B cell (primary cell): ENCODE data around the gene HIPK2. TPM values are rescaled to one million over a fixed set of nuclear protein-coding genes. Genes with fewer than 3 reads are reported as not detected.
"Not testable (repeated sequence)": the region's sequence is repeated elsewhere in the genome, so short reads cannot be mapped to it uniquely, and the experiment has no call there.

Experiments
- ATAC-seq: fragments of 200-7000 bp; cut with Tn5 transposase; one replicate; pipeline ENCODE4 v1.10.0; 2021; ENCODE audit warnings: low read depth, mild to moderate bottlenecking, moderate number of reproducible peaks, moderate library complexity
- CTCF ChIA-PET: fragments of 350-600 bp; sonication (Branson Sonifier 250); formaldehyde crosslinking; loops from one replicate; lab custom pipeline; 2021; ENCODE audit warnings: antibody characterized with exemption, inconsistent platforms; lab: Charles Lee
- POLR2A ChIA-PET: fragments of 350-600 bp; sonication (Branson Sonifier 250); formaldehyde crosslinking; loops from one replicate; lab custom pipeline; 2021; ENCODE audit warnings: antibody characterized with exemption; lab: Charles Lee
- DNase-seq: peaks from one replicate; pipeline ENCODE4 v3.0.0; 2013
- H2AFZ ChIP-seq: 2 replicates; pipeline ENCODE4 v1.6.1; 2012; ENCODE audit warnings: mild to moderate bottlenecking, low read depth, low read length; ENCODE audit not compliant: insufficient read depth, poor library complexity, severe bottlenecking
- H3K27ac ChIP-seq, 2 donors: 1 replicate in 1 of 2; 2 replicates in 1 of 2; pipeline ENCODE4 v1.5.1; 2012 to 2013; ENCODE audit warnings: low read length in 2 of 2, mild to moderate bottlenecking in 2 of 2, moderate library complexity in 1 of 2
- H3K27me3 ChIP-seq, 4 experiments: fragments of 200-600 bp in 1 of 4; sonication (generic) in 1 of 4; replicated peaks in 1 of 4; 1 replicate in 2 of 4; 2 replicates in 2 of 4; pipeline versions ENCODE4 v1.6.1 to v1.7.0; 2013 to 2016; ENCODE audit warnings: low read length in 3 of 4, mild to moderate bottlenecking in 2 of 4, mixed read lengths in 1 of 4, moderate library complexity in 1 of 4; ENCODE audit not compliant: insufficient read depth in 4 of 4, control insufficient read depth in 3 of 4; ENCODE audit errors: control extremely low read depth in 1 of 4
- H3K36me3 ChIP-seq, 2 experiments: replicated peaks in 1 of 2; 1 replicate in 1 of 2; 2 replicates in 1 of 2; pipeline versions ENCODE4 v1.6.1 to v1.7.1; 2013; ENCODE audit warnings: low read length in 1 of 2; ENCODE audit not compliant: insufficient read depth in 2 of 2, control insufficient read depth in 1 of 2; ENCODE audit errors: control extremely low read depth in 1 of 2, extremely low read depth in 1 of 2
- H3K4me1 ChIP-seq, 2 donors: fragments of 200-600 bp in 1 of 2; sonication (generic) in 1 of 2; 1 replicate in 1 of 2; 2 replicates in 1 of 2; pipeline versions ENCODE4 v1.5.1 to v1.6.1; 2013 to 2017; ENCODE audit warnings: low read length in 2 of 2; ENCODE audit not compliant: control insufficient read depth in 2 of 2, insufficient read depth in 2 of 2
- H3K4me2 ChIP-seq: replicated peaks from 2 replicates; pipeline ENCODE3; 2012; ENCODE audit warnings: mild to moderate bottlenecking, low read depth, low read length; ENCODE audit not compliant: poor library complexity, severe bottlenecking
- H3K4me3 ChIP-seq, 5 experiments: fragments of 200-600 bp in 1 of 5; sonication (generic) in 1 of 5; 1 replicate in 3 of 5; 2 replicates in 2 of 5; pipeline versions ENCODE4 v1.5.1 to v1.7.0; 2011 to 2016; ENCODE audit warnings: low read length in 4 of 5, mild to moderate bottlenecking in 4 of 5, low read depth in 2 of 5, control low read depth in 1 of 5, moderate library complexity in 1 of 5; ENCODE audit not compliant: insufficient read depth in 1 of 5; ENCODE audit errors: control extremely low read depth in 1 of 5, extremely low read depth in 1 of 5
- H3K79me2 ChIP-seq: fragments of 200-600 bp; sonication (generic); one replicate; pipeline ENCODE4 v1.6.0; 2016; ENCODE audit warnings: low read length; ENCODE audit not compliant: control insufficient read depth, insufficient read depth
- H3K9ac ChIP-seq: fragments of 200-600 bp; sonication (generic); 2 replicates; pipeline ENCODE4 v1.6.1; 2017; ENCODE audit warnings: mild to moderate bottlenecking, low read length, moderate library complexity
- H3K9me3 ChIP-seq, 3 donors: one replicate each; pipeline versions ENCODE4 v1.6.1 to v1.7.1; 2013; ENCODE audit warnings: low read length in 2 of 3; ENCODE audit not compliant: control insufficient read depth in 2 of 3, insufficient read depth in 1 of 3; ENCODE audit errors: control extremely low read depth in 1 of 3
- H4K20me1 ChIP-seq: 2 replicates; pipeline ENCODE4 v1.6.0; 2012; ENCODE audit warnings: mild to moderate bottlenecking, low read length; ENCODE audit not compliant: insufficient read depth, control insufficient read depth, poor library complexity, severe bottlenecking
- H3K27ac Mint-ChIP-seq: one replicate; pipeline ENCODE4 v1.8.0; 2021; ENCODE audit warnings: mixed read lengths
- H3K27me3 Mint-ChIP-seq: one replicate; pipeline ENCODE4 v1.8.0; 2021; ENCODE audit warnings: mixed read lengths
- H3K4me1 Mint-ChIP-seq: one replicate; pipeline ENCODE4 v1.8.0; 2021; ENCODE audit warnings: mixed read lengths
- H3K4me3 Mint-ChIP-seq: one replicate; pipeline ENCODE4 v1.8.0; 2021; ENCODE audit warnings: mixed read lengths
- H3K9me3 Mint-ChIP-seq: one replicate; pipeline ENCODE4 v1.8.0; 2022; ENCODE audit warnings: mixed read lengths; ENCODE audit not compliant: insufficient read depth
- EZH2 ChIP-seq: IDR thresholded peaks from 2 replicates; pipeline ENCODE4 v1.6.1; 2012; ENCODE audit warnings: borderline replicate concordance, low read depth, mild to moderate bottlenecking, moderate library complexity, low read length; ENCODE audit not compliant: insufficient read depth, poor library complexity, severe bottlenecking
- WGBS: methylation state at CpG from one replicate; pipeline ENCODE4 v1.1.5; 2013; ENCODE audit warnings: missing lambda C conversion rate; ENCODE audit not compliant: insufficient coverage; 5-methylcytosine and 5-hydroxymethylcytosine counted together
- intact Hi-C: fragments of 100-400 bp; cut with micrococcal nuclease; formaldehyde crosslinking; loops from one replicate; pipeline ENCODE4 v1.10.0; 2022
- polyA plus RNA-seq: library from polyadenylated mRNA; depleted of rRNA; stranded (reverse); fragments of >200 nt; gene quantifications from 2 replicates; pipeline ENCODE4 v1.2.3, GENCODE V29; 2012
- total RNA-seq, 2 donors: library from RNA; stranded (reverse); fragments of 120-200 nt in 1 of 2; gene quantifications; 1 replicate in 1 of 2; 2 replicates in 1 of 2; pipeline versions ENCODE4 v1.2.3 to v1.2.4, GENCODE V29; 2013 to 2022
- TF ChIP-seq, protein P1 (sequence below): fragments of 200-600 bp; IDR thresholded peaks from one replicate; pipeline ENCODE4 v1.8.0; 2022; ENCODE audit warnings: antibody characterized with exemption, mild to moderate bottlenecking

Gene HIPK2
- total and polyA plus RNA-seq, 2 donors (not counting 1 experiment from before 2014, with no cell fraction given) = 6.8 to 58.2 TPM

DNA sequence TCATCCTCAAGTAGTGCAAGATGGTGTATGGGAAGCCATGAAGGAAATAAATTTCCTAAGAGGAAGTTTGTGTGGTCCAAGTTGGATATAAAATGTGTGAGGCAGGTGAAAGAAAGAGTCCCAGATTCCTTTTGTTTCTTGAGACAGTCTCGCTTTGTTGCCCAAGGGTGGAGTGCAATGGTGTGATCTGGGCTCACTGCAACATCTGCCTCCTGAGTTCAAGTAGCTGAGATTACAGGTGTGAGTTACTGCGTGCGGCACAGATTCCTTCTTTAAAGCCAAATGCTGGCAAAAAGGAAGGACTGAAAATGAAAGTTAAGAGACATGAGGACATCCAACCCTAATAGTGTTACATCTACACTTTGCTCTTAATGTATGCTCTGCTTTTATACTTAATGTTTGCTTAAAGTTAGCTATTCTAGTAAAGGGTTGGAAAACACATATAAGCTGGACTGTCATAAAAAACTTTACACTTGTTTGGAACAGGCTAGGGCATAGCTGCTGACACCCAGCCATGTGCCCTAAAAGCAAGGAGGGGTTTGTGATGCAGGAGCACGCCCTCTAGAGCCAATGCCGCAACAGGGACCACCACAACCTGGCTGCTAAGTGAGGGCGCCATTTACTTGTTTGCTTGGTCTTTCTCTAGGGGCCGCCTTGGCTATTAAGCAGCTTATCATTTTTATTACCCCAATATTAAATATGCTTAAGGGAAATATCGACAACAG is 219.8 kb downstream of the HIPK2 start:
- intact Hi-C loops = no loop called here
- Histone ChIP-seq H3K4me3 (no peak overlapping the region), H3K4me2 (no peak overlapping the region), H3K27ac (no peak overlapping the region), H3K4me1 (no peaks in the 10 kb centered on the region), H3K36me3 (no peaks in the 10 kb centered on the region), H3K9me3 (peaks cover 0 to 9% (median 0%) of the 10 kb centered on the region in 3 donors), H4K20me1 (no peaks in the 10 kb centered on the region), H3K79me2 (no peaks in the 10 kb centered on the region), H2AFZ (no peak overlapping the region), H3K9ac (no peak overlapping the region), H3K27me3 (peaks cover 0 to 6% (median 2%) of the 10 kb centered on the region in 4 experiments)
- POLR2A ChIA-PET = no interaction called here
- TF ChIP-seq, protein P1, sequence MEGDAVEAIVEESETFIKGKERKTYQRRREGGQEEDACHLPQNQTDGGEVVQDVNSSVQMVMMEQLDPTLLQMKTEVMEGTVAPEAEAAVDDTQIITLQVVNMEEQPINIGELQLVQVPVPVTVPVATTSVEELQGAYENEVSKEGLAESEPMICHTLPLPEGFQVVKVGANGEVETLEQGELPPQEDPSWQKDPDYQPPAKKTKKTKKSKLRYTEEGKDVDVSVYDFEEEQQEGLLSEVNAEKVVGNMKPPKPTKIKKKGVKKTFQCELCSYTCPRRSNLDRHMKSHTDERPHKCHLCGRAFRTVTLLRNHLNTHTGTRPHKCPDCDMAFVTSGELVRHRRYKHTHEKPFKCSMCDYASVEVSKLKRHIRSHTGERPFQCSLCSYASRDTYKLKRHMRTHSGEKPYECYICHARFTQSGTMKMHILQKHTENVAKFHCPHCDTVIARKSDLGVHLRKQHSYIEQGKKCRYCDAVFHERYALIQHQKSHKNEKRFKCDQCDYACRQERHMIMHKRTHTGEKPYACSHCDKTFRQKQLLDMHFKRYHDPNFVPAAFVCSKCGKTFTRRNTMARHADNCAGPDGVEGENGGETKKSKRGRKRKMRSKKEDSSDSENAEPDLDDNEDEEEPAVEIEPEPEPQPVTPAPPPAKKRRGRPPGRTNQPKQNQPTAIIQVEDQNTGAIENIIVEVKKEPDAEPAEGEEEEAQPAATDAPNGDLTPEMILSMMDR = no peak
- TF ChIP-seq EZH2 = no peak
- no peak for DNase-seq
- no peak overlapping the region for H3K4me3 Mint-ChIP-seq
- H3K4me1 Mint-ChIP-seq = no peaks in the 10 kb centered on the region
- H3K9me3 Mint-ChIP-seq = peaks cover 4% of the 10 kb centered on the region
- ATAC-seq = no peak
- WGBS = 89% methylated on average over 3 of the region's 8 CpGs
- H3K27ac Mint-ChIP-seq = no peak overlapping the region
- CTCF ChIA-PET = no interaction called here
- H3K27me3 Mint-ChIP-seq = peaks cover 22% of the 10 kb centered on the region

- ATAC-seq, H3K27ac ChIP-seq, H4K20me1 ChIP-seq, DNase-seq, H3K27ac Mint-ChIP-seq, POLR2A ChIA-PET, H3K4me3 ChIP-seq, CTCF ChIA-PET, H3K4me3 Mint-ChIP-seq, intact Hi-C loops, H3K4me1 Mint-ChIP-seq, H3K36me3 ChIP-seq, H3K4me1 ChIP-seq, H3K4me2 ChIP-seq, H3K9me3 Mint-ChIP-seq, H3K9ac ChIP-seq, H3K27me3 ChIP-seq, H3K9me3 ChIP-seq, H3K79me2 ChIP-seq, H2AFZ ChIP-seq: not testable (repeated sequence)
- WGBS = 94% methylated on average over 7 of the region's 8 CpGs
- peaks cover 17% of the 10 kb centered on the region for H3K27me3 Mint-ChIP-seq
These were observed 223.7 kb downstream of the HIPK2 start for GRCh38 chr7:139553991-139554700.
